HEK293 (cell line): ENCODE results near the gene IL36RN.

ENCODE experiments used
- CTCF ChIA-PET: fragments of 350-600 bp; formaldehyde crosslinking; extraction: SDS; loops from one replicate; lab custom pipeline; 2021; ENCODE audit warnings: antibody characterized with exemption; lab: Yijun Ruan, JAX
- POLR2A ChIA-PET: fragments of 300-600 bp; formaldehyde crosslinking; extraction: SDS; loops from one replicate; lab custom pipeline; 2020; ENCODE audit warnings: antibody characterized with exemption, inconsistent platforms; lab: Yijun Ruan, JAX
- H3K27ac ChIP-seq: fragments of 200-500 bp; sonication (Bioruptor generic); 2 replicates; pipeline ENCODE4 v1.5.1; 2014; ENCODE audit warnings: low read depth, low read length, control low read depth, inconsistent platforms; ENCODE audit errors: extremely low read depth
- H3K36me3 ChIP-seq, 2 experiments: fragments of 200-500 bp in 1 of 2; sonication (Bioruptor generic) in 1 of 2; 1 replicate in 1 of 2; 2 replicates in 1 of 2; pipeline ENCODE4 v1.5.1; 2014 to 2017; ENCODE audit warnings: inconsistent platforms in 2 of 2, low read length in 2 of 2; ENCODE audit not compliant: control insufficient read depth in 2 of 2, insufficient read depth in 1 of 2
- H3K4me1 ChIP-seq: fragments of 200-500 bp; sonication (Bioruptor generic); 2 replicates; pipeline ENCODE4 v1.5.1; 2014; ENCODE audit warnings: mild to moderate bottlenecking, low read length, inconsistent platforms; ENCODE audit not compliant: control insufficient read depth, insufficient read depth
- H3K4me3 ChIP-seq: 2 replicates; pipeline ENCODE4 v1.5.1; 2011; ENCODE audit warnings: low read depth, mild to moderate bottlenecking, control low read depth, low read length, moderate library complexity
- H3K9me3 ChIP-seq: fragments of 200-500 bp; sonication (Bioruptor generic); 2 replicates; pipeline ENCODE4 v1.5.1; 2014; ENCODE audit warnings: low read depth, low read length, inconsistent platforms; ENCODE audit not compliant: control insufficient read depth, insufficient read depth
- BCL6B ChIP-seq: fragments of 450-650 bp; formaldehyde crosslinking; IDR thresholded peaks from 2 replicates; pipeline ENCODE4 v1.5.1; 2017; ENCODE audit warnings: missing biosample characterization, missing genetic modification characterization
- HOXC10 ChIP-seq: sonication (generic); formaldehyde crosslinking; IDR thresholded peaks from 2 replicates; pipeline ENCODE4 v1.8.1; 2023; ENCODE audit warnings: mild to moderate bottlenecking, missing genetic modification reagents
- KLF8 ChIP-seq: fragments of 450-650 bp; formaldehyde crosslinking; IDR thresholded peaks from 2 replicates; pipeline ENCODE4 v1.5.1; 2016; ENCODE audit warnings: missing biosample characterization, missing genetic modification characterization
- KLF9 ChIP-seq: fragments of 450-650 bp; formaldehyde crosslinking; IDR thresholded peaks from 2 replicates; pipeline ENCODE4 v1.5.1; 2016; ENCODE audit warnings: missing biosample characterization, missing genetic modification characterization, low read depth
- PBX3 ChIP-seq: sonication (generic); formaldehyde crosslinking; IDR thresholded peaks from 2 replicates; pipeline ENCODE4 v1.8.1; 2022; ENCODE audit warnings: mild to moderate bottlenecking, moderate library complexity, missing genetic modification reagents
- SP2 ChIP-seq: fragments of 450-650 bp; formaldehyde crosslinking; IDR thresholded peaks from 2 replicates; pipeline ENCODE4 v1.5.1; 2016; ENCODE audit warnings: missing biosample characterization, missing genetic modification characterization
- ZBTB17 ChIP-seq: fragments of 450-650 bp; formaldehyde crosslinking; IDR thresholded peaks from 2 replicates; pipeline ENCODE4 v1.5.1; 2016; ENCODE audit warnings: missing biosample characterization, missing genetic modification characterization
- ZBTB21 ChIP-seq: fragments of 450-650 bp; formaldehyde crosslinking; IDR thresholded peaks from 2 replicates; pipeline ENCODE4 v1.5.1; 2017; ENCODE audit warnings: missing biosample characterization, missing genetic modification characterization
- ZNF148 ChIP-seq: fragments of 450-650 bp; formaldehyde crosslinking; IDR thresholded peaks from 2 replicates; pipeline ENCODE4 v1.5.0; 2017; ENCODE audit warnings: missing biosample characterization, missing genetic modification characterization, borderline replicate concordance
- ZNF174 ChIP-seq: fragments of 450-650 bp; formaldehyde crosslinking; IDR thresholded peaks from 2 replicates; pipeline ENCODE4 v1.5.0; 2017; ENCODE audit warnings: missing biosample characterization, mild to moderate bottlenecking, missing genetic modification characterization
- ZNF366 ChIP-seq: fragments of 450-650 bp; formaldehyde crosslinking; conservative IDR thresholded peaks from 2 replicates; pipeline ENCODE4 v1.5.1; 2016; ENCODE audit warnings: missing biosample characterization, missing genetic modification characterization
- ZNF398 ChIP-seq: fragments of 450-650 bp; formaldehyde crosslinking; IDR thresholded peaks from 2 replicates; pipeline ENCODE4 v1.5.1; 2017; ENCODE audit warnings: missing biosample characterization, missing genetic modification characterization
- ZNF433 ChIP-seq: fragments of 450-650 bp; formaldehyde crosslinking; IDR thresholded peaks from 2 replicates; pipeline ENCODE4 v1.5.1; 2016; ENCODE audit warnings: missing biosample characterization, missing genetic modification characterization, low read depth
- ZNF548 ChIP-seq: fragments of 450-650 bp; formaldehyde crosslinking; IDR thresholded peaks from 2 replicates; pipeline ENCODE4 v1.5.1; 2016; ENCODE audit warnings: missing biosample characterization, missing genetic modification characterization
- ZNF571 ChIP-seq: fragments of 450-650 bp; formaldehyde crosslinking; IDR thresholded peaks from 2 replicates; pipeline ENCODE4 v1.5.0; 2017; ENCODE audit warnings: missing biosample characterization, missing genetic modification characterization
- ZNF585B ChIP-seq: fragments of 450-650 bp; formaldehyde crosslinking; IDR thresholded peaks from 2 replicates; pipeline ENCODE4 v1.5.1; 2016; ENCODE audit warnings: missing biosample characterization, missing genetic modification characterization
- ZNF596 ChIP-seq: fragments of 450-650 bp; IDR thresholded peaks from 2 replicates; pipeline ENCODE4 v1.5.0; 2018; ENCODE audit warnings: missing biosample characterization, mild to moderate bottlenecking, missing genetic modification characterization, moderate library complexity
- ZNF600 ChIP-seq: fragments of 450-650 bp; formaldehyde crosslinking; IDR thresholded peaks from 2 replicates; pipeline ENCODE4 v1.5.1; 2016; ENCODE audit warnings: missing biosample characterization, missing genetic modification characterization
- ZNF658 ChIP-seq: fragments of 450-650 bp; formaldehyde crosslinking; IDR thresholded peaks from 2 replicates; pipeline ENCODE4; 2016; ENCODE audit warnings: missing biosample characterization, missing genetic modification characterization
- ZNF747 ChIP-seq: fragments of 450-650 bp; formaldehyde crosslinking; IDR thresholded peaks from 2 replicates; pipeline ENCODE4 v1.5.1; 2016; ENCODE audit warnings: missing biosample characterization, missing genetic modification characterization
- ZNF777 ChIP-seq: fragments of 450-650 bp; formaldehyde crosslinking; IDR thresholded peaks from 2 replicates; pipeline ENCODE4 v1.5.1; 2017; ENCODE audit warnings: missing biosample characterization, missing genetic modification characterization, borderline replicate concordance

The IL36RN gene

GRCh38 chr2:113015042-113015441 lies 44.0 kb upstream of the IL36RN start:
- Histone ChIP-seq H3K4me1 (no peaks in the 10 kb centered on the region), H3K27ac (no peak overlapping the region), H3K9me3 (no peaks in the 10 kb centered on the region), H3K4me3 (no peak overlapping the region), H3K36me3 (no peaks in the 10 kb centered on the region)
- ChIA-PET CTCF (interaction anchor here (1.1 kb wide), 1 partner anchor 355 kb away, joined by 3 read pairs; no protein-coding TSS in a partner anchor), POLR2A (no interaction called here)
- no peak for TF ChIP-seq HOXC10 (CRISPR knock-in tag)

GRCh38 chr2:113015655-113016054 lies 43.3 kb upstream of the IL36RN start:
- POLR2A ChIA-PET, result no interaction called here
- Histone ChIP-seq H3K9me3 (no peaks in the 10 kb centered on the region), H3K36me3 (no peaks in the 10 kb centered on the region), H3K27ac (no peak overlapping the region), H3K4me1 (no peaks in the 10 kb centered on the region), H3K4me3 (no peak overlapping the region)
- CTCF ChIA-PET, result interaction anchor here (1.1 kb wide), 1 partner anchor 355 kb away, joined by 3 read pairs; no protein-coding TSS in a partner anchor
- TF ChIP-seq BCL6B (no peak), ZNF433 (tag by site-specific recombination) (no peak), ZNF174 (no peak), KLF8 (tag by site-specific recombination) (no peak), ZNF658 (no peak), ZBTB17 (tag by site-specific recombination) (no peak), KLF9 (tag by site-specific recombination) (no peak), ZNF571 (tag by site-specific recombination) (no peak), PBX3 (CRISPR knock-in tag) (no peak), ZNF747 (tag by site-specific recombination) (no peak), ZNF600 (tag by site-specific recombination) (no peak), ZNF366 (no peak), ZNF398 (tag by site-specific recombination) (no peak), ZNF148 (no peak), SP2 (tag by site-specific recombination) (no peak), ZNF777 (tag by site-specific recombination) (no peak), ZNF585B (tag by site-specific recombination) (no peak), ZNF596 (tag by site-specific recombination) (no peak), ZNF548 (tag by site-specific recombination) (no peak), ZBTB21 (no peak)
